Ascending aorta (tissue), 2 donors: ENCODE data around the gene PIK3R3. TPM values are rescaled to one million over a fixed set of nuclear protein-coding genes. Genes with fewer than 3 reads are reported as not detected.
A peak's percentile ranks its signal among the peaks of the same experiment; 100 is the strongest.

Experiments
- DNase-seq, 2 donors: peaks; one replicate each; pipeline ENCODE4 v3.0.0-alpha.2; 2019; ENCODE audit warnings: low spot score in 2 of 2
- H3K27ac ChIP-seq, 2 donors: fragments of 200-600 bp; sonication (generic); one replicate each; pipeline ENCODE4 v1.5.1; 2016 to 2017; ENCODE audit warnings: mild to moderate bottlenecking in 1 of 2
- H3K27me3 ChIP-seq: fragments of 200-600 bp; sonication (generic); one replicate; pipeline ENCODE4 v1.5.1; 2017
- H3K36me3 ChIP-seq, 2 donors: fragments of 200-600 bp; sonication (generic); one replicate each; pipeline ENCODE4 v1.5.1; 2016
- H3K4me1 ChIP-seq, 2 donors: fragments of 200-600 bp; sonication (generic); one replicate each; pipeline ENCODE4 v1.5.1; 2016 to 2017; ENCODE audit warnings: mild to moderate bottlenecking in 1 of 2
- H3K4me3 ChIP-seq, 2 donors: fragments of 200-600 bp; sonication (generic); one replicate each; pipeline ENCODE4 v1.5.1; 2016 to 2017; ENCODE audit warnings: mild to moderate bottlenecking in 1 of 2
- H3K9me3 ChIP-seq, 2 donors: fragments of 200-600 bp; sonication (generic); one replicate each; pipeline ENCODE4 v1.5.1; 2016
- CTCF ChIP-seq, 3 experiments: fragments of 200-600 bp in 2 of 3; fragments of 450-650 bp in 1 of 3; sonication (generic) in 2 of 3; IDR thresholded peaks; one replicate each; pipeline ENCODE4 v1.5.1; 2016 to 2019; ENCODE audit warnings: antibody characterized with exemption in 3 of 3, mild to moderate bottlenecking in 1 of 3, moderate library complexity in 1 of 3
- intact Hi-C: fragments of 100-400 bp; cut with DNase I; formaldehyde crosslinking; loops from one replicate; pipeline ENCODE4 v1.15.1; 2023
- total RNA-seq: library from RNA; depleted of rRNA; stranded (reverse); fragments of >200 nt; gene quantifications from one replicate; pipeline ENCODE4 v1.1.0, GENCODE V29; 2016

PIK3R3 gene
- total RNA-seq, 1 donor from 2014 or later: 33.1 TPM

DNA sequence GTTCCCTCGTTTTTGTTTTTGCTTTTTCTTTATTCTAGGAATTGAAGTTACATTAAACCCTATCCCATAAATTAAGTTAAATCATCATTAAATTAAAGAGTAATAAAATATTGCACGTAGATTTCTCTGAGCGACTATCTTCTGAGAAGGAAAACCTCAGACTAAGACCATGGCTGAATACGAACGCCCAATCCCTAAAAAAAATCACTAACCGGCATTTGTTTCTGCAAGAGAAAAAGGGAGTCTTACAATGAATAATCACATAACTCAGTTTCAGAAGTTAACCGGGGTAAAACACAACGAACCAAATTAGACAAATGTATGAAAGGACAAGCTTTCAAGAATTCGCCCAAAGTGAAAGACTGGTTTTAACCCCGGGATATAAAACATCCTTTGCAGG, 1.3 kb downstream of the PIK3R3 start:
- TF ChIP-seq CTCF (IDR thresholded peaks at IDR 0.05): no peak
- H3K36me3 ChIP-seq: no peaks in the 10 kb centered on the region
- peak overlapping the region; percentile 90 to 97 for H3K27ac ChIP-seq
- DNase-seq: no peak
- H3K4me3 ChIP-seq: peak overlapping the region; percentile 71 to 83
- H3K9me3 ChIP-seq: no peaks in the 10 kb centered on the region
- H3K4me1 ChIP-seq: peaks cover 5 to 16% of the 10 kb centered on the region in 2 donors
- no peaks in the 10 kb centered on the region for H3K27me3 ChIP-seq
- intact Hi-C loops: loop anchor here (5.0 to 10.0 kb wide), 2 partner anchors 211 to 636 kb away; partner anchors contain the start of genes NSUN4 and TESK2

DNA sequence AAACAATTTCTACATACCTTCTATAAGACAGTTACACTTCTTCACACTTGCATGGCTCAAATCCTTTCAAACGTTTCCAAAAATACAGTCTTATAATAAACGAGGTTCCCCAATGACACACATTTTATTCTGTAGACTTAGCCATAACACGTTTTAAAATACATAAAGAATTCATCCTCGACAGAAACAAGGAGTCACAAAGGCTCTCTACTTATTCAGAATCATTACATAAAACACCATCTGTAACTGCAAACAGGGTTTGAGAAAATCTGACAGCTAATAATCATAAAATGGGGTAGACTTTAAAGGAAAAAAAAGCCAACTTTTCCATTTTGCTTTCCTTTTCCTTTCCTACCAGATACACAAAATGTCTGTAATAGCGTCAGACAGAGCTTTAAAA, 1.8 kb downstream of the PIK3R3 start:
- Histone ChIP-seq H3K36me3 (no peaks in the 10 kb centered on the region), H3K27me3 (no peaks in the 10 kb centered on the region), H3K27ac (peak overlapping the region; percentile 90 to 97), H3K9me3 (no peaks in the 10 kb centered on the region), H3K4me1 (peaks cover 5 to 16% of the 10 kb centered on the region in 2 donors), H3K4me3 (peak overlapping the region; percentile 71 to 83)
- intact Hi-C loops: loop anchor here (5.0 to 10.0 kb wide), 2 partner anchors 212 to 636 kb away; partner anchors contain the start of genes NSUN4 and TESK2
- no peak for TF ChIP-seq CTCF (IDR thresholded peaks at IDR 0.05)
- DNase-seq: no peak

GRCh38 chr1:46130121-46130520, 2.3 kb downstream of the PIK3R3 start:
- TF ChIP-seq CTCF (IDR thresholded peaks at IDR 0.05): no peak
- H3K27ac ChIP-seq: no peak overlapping the region
- H3K36me3 ChIP-seq: no peaks in the 10 kb centered on the region
- peak overlapping the region; percentile 71 to 83 for H3K4me3 ChIP-seq
- no peak for DNase-seq
- intact Hi-C loops: loop anchor here (5.0 to 10.0 kb wide), 2 partner anchors 212 to 635 kb away; partner anchors contain the start of genes NSUN4 and TESK2
- peaks cover 5 to 16% of the 10 kb centered on the region in 2 donors for H3K4me1 ChIP-seq
- H3K9me3 ChIP-seq: no peaks in the 10 kb centered on the region
- no peaks in the 10 kb centered on the region for H3K27me3 ChIP-seq

DNA sequence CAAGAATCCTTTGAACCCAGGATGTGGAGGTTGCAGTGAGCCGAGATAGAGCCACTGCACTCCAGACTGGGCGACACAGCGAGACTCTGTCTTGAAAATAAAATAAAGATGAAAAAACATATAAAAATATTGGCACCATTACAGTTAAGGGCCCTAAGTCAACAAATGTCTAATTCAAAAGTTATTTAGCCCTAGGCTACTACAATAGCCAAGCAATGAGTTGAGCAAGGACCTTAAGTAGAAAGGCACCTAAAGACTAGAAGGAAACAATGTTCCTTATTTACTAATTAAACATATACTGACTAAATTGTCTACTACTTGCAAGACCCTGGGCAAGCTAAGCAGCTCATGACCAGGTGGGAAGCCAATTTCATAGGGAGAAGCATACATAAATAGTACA, 4.1 kb downstream of the PIK3R3 start:
- H3K36me3 ChIP-seq: no peaks in the 10 kb centered on the region
- H3K27ac ChIP-seq: no peak overlapping the region
- intact Hi-C loops: no loop called here
- no peak for DNase-seq
- no peaks in the 10 kb centered on the region for H3K27me3 ChIP-seq
- peaks cover 0 to 3% of the 10 kb centered on the region in 2 donors for H3K4me1 ChIP-seq
- no peaks in the 10 kb centered on the region for H3K9me3 ChIP-seq
- no peak for TF ChIP-seq CTCF (IDR thresholded peaks at IDR 0.05)
- H3K4me3 ChIP-seq: no peak overlapping the region

GRCh38 chr1:46118856-46119255, 13.6 kb downstream of the PIK3R3 start:
- no peak for DNase-seq
- Histone ChIP-seq H3K27me3 (no peaks in the 10 kb centered on the region), H3K4me1 (no peaks in the 10 kb centered on the region), H3K36me3 (no peaks in the 10 kb centered on the region), H3K27ac (no peak overlapping the region), H3K4me3 (no peak overlapping the region), H3K9me3 (no peaks in the 10 kb centered on the region)
- TF ChIP-seq CTCF (IDR thresholded peaks at IDR 0.05): no peak
- intact Hi-C loops: no loop called here
